SJCRH30 (cell line): ENCODE results near the gene HMGB2. TPM values are rescaled to one million over a fixed set of nuclear protein-coding genes. Genes with fewer than 3 reads are reported as not detected.

Source experiments
- DNase-seq, 2 experiments: peaks; one replicate each; pipeline ENCODE4 v3.0.0-alpha.2; 2015 to 2020
- H3K27ac ChIP-seq: fragments of 250-450 bp; sonication (Bioruptor Pico); 2 replicates; pipeline ENCODE4 v1.5.1; 2020; ENCODE audit warnings: mild to moderate bottlenecking, moderate library complexity
- H3K27me3 ChIP-seq: fragments of 250-450 bp; sonication (Bioruptor Pico); 2 replicates; pipeline ENCODE4 v1.5.1; 2020; ENCODE audit warnings: mild to moderate bottlenecking, moderate library complexity
- H3K36me3 ChIP-seq: fragments of 250-450 bp; sonication (Bioruptor Pico); 2 replicates; pipeline ENCODE4 v1.5.1; 2020; ENCODE audit warnings: mild to moderate bottlenecking, moderate library complexity
- H3K4me1 ChIP-seq: fragments of 250-450 bp; sonication (Bioruptor Pico); 2 replicates; pipeline ENCODE4 v1.5.1; 2020; ENCODE audit warnings: mild to moderate bottlenecking, moderate library complexity
- H3K4me3 ChIP-seq: fragments of 250-450 bp; sonication (Bioruptor Pico); 2 replicates; pipeline ENCODE4 v1.5.1; 2020; ENCODE audit warnings: mild to moderate bottlenecking, moderate library complexity
- H3K9me3 ChIP-seq: fragments of 250-450 bp; sonication (Bioruptor Pico); replicated peaks from 2 replicates; pipeline ENCODE4 v1.5.1; 2020; ENCODE audit warnings: mild to moderate bottlenecking, moderate library complexity
- total RNA-seq: library from RNA; depleted of rRNA; stranded (reverse); fragments of >200 nt; shearing (Covaris generic); gene quantifications from 2 replicates; pipeline ENCODE4 v1.2.3, GENCODE V29; 2014; rRNA removed

The HMGB2 gene
- 281 and 327 TPM in 2 replicates for total RNA-seq

- H3K27me3 ChIP-seq: no peaks in the 10 kb centered on the region; the same call in 1 of the 2 replicates
- H3K4me1 ChIP-seq: peaks cover 6% of the 10 kb centered on the region
- H3K27ac ChIP-seq: peak within 1 kb of the TSS; percentile 99
- H3K36me3 ChIP-seq: peaks cover 42% of the 10 kb centered on the region
- peak within 1 kb of the TSS; percentile 94 for H3K4me3 ChIP-seq
- peak; percentile 98 for DNase-seq
- no peaks in the 10 kb centered on the region for H3K9me3 ChIP-seq
Measured at GRCh38 chr4:173334085-173334890, at the start of gene HMGB2. TSS of gene HMGB2 (minus strand) at chr4:173334358. CDS start at chr4:173333649, 709 bp downstream.

- Histone ChIP-seq H3K9me3 (no peaks in the 10 kb centered on the region), H3K36me3 (peaks cover 2% of the 10 kb centered on the region), H3K4me1 (no peaks in the 10 kb centered on the region), H3K4me3 (no peak overlapping the region), H3K27me3 (no peaks in the 10 kb centered on the region), H3K27ac (no peak overlapping the region)
- no peak for DNase-seq
Measured at GRCh38 chr4:173382349-173382748, 48.2 kb upstream of the HMGB2 start.

- Histone ChIP-seq H3K27ac (no peak overlapping the region), H3K36me3 (peaks cover 2% of the 10 kb centered on the region), H3K27me3 (no peaks in the 10 kb centered on the region), H3K4me1 (no peaks in the 10 kb centered on the region), H3K4me3 (no peak overlapping the region), H3K9me3 (no peaks in the 10 kb centered on the region)
- no peak for DNase-seq
Measured at GRCh38 chr4:173381610-173382009, 47.5 kb upstream of the HMGB2 start.

GRCh38 chr4:173380987-173381386 lies 46.8 kb upstream of the HMGB2 start:
- no peak for DNase-seq
- H3K27me3 ChIP-seq: no peaks in the 10 kb centered on the region
- H3K36me3 ChIP-seq: peaks cover 4% of the 10 kb centered on the region
- H3K4me3 ChIP-seq: no peak overlapping the region
- no peaks in the 10 kb centered on the region for H3K9me3 ChIP-seq
- H3K27ac ChIP-seq: no peak overlapping the region
- H3K4me1 ChIP-seq: no peaks in the 10 kb centered on the region

- Histone ChIP-seq H3K4me1 (no peaks in the 10 kb centered on the region), H3K9me3 (no peaks in the 10 kb centered on the region), H3K27ac (no peak overlapping the region), H3K36me3 (peaks cover 4% of the 10 kb centered on the region), H3K4me3 (no peak overlapping the region), H3K27me3 (no peaks in the 10 kb centered on the region)
- DNase-seq: no peak
Measured at GRCh38 chr4:173379929-173380328, 45.8 kb upstream of the HMGB2 start.

- Histone ChIP-seq H3K36me3 (peaks cover 7% of the 10 kb centered on the region), H3K4me1 (no peaks in the 10 kb centered on the region), H3K4me3 (no peak overlapping the region), H3K27ac (no peak overlapping the region), H3K9me3 (no peaks in the 10 kb centered on the region), H3K27me3 (no peaks in the 10 kb centered on the region)
- no peak for DNase-seq
Measured at GRCh38 chr4:173374588-173374987, 40.4 kb upstream of the HMGB2 start.

GRCh38 chr4:173371292-173372192 lies 37.4 kb upstream of the HMGB2 start:
- Histone ChIP-seq H3K27ac (peak overlapping the region; percentile 68), H3K36me3 (peaks cover 5% of the 10 kb centered on the region; the same call in 1 of the 2 replicates), H3K9me3 (no peaks in the 10 kb centered on the region), H3K27me3 (no peaks in the 10 kb centered on the region), H3K4me1 (no peaks in the 10 kb centered on the region), H3K4me3 (peak overlapping the region; percentile 95)
- peak; percentile 59 to 66 for DNase-seq

GRCh38 chr4:173370477-173371291 lies 36.5 kb upstream of the HMGB2 start, which contains the start of gene SAP30:
TSS of gene SAP30 (plus strand) at chr4:173370954. CDS start at chr4:173371183, 229 bp downstream.
- H3K27ac ChIP-seq: peak within 1 kb of the TSS; percentile 68
- peak within 1 kb of the TSS; percentile 95 for H3K4me3 ChIP-seq
- peak; percentile 94 to 95 for DNase-seq
- H3K27me3 ChIP-seq: no peaks in the 10 kb centered on the region
- H3K36me3 ChIP-seq: peaks cover 3% of the 10 kb centered on the region; the same call in 1 of the 2 replicates
- H3K4me1 ChIP-seq: no peaks in the 10 kb centered on the region
- H3K9me3 ChIP-seq: no peaks in the 10 kb centered on the region

- peaks cover 3% of the 10 kb centered on the region; the same call in 1 of the 2 replicates for H3K36me3 ChIP-seq
- no peak for DNase-seq
- H3K9me3 ChIP-seq: no peaks in the 10 kb centered on the region
- H3K4me3 ChIP-seq: peak overlapping the region; percentile 95
- no peaks in the 10 kb centered on the region for H3K27me3 ChIP-seq
- H3K27ac ChIP-seq: peak overlapping the region; percentile 66
- H3K4me1 ChIP-seq: no peaks in the 10 kb centered on the region
Measured at GRCh38 chr4:173370130-173370476, 35.9 kb upstream of the HMGB2 start.

GRCh38 chr4:173367946-173368345 lies 33.8 kb upstream of the HMGB2 start:
- no peak for DNase-seq
- no peak overlapping the region for H3K4me3 ChIP-seq
- no peaks in the 10 kb centered on the region for H3K27me3 ChIP-seq
- no peaks in the 10 kb centered on the region for H3K4me1 ChIP-seq
- H3K9me3 ChIP-seq: no peaks in the 10 kb centered on the region
- H3K27ac ChIP-seq: no peak overlapping the region
- no peaks in the 10 kb centered on the region for H3K36me3 ChIP-seq

GRCh38 chr4:173367285-173367684 lies 33.1 kb upstream of the HMGB2 start:
- no peaks in the 10 kb centered on the region for H3K4me1 ChIP-seq
- H3K9me3 ChIP-seq: no peaks in the 10 kb centered on the region
- no peaks in the 10 kb centered on the region for H3K36me3 ChIP-seq
- H3K4me3 ChIP-seq: no peak overlapping the region
- DNase-seq: no peak
- H3K27ac ChIP-seq: no peak overlapping the region
- no peaks in the 10 kb centered on the region for H3K27me3 ChIP-seq

GRCh38 chr4:173365359-173365996 lies 31.3 kb upstream of the HMGB2 start:
- no peaks in the 10 kb centered on the region for H3K27me3 ChIP-seq
- no peaks in the 10 kb centered on the region for H3K9me3 ChIP-seq
- no peak overlapping the region for H3K4me3 ChIP-seq
- no peaks in the 10 kb centered on the region for H3K36me3 ChIP-seq
- H3K27ac ChIP-seq: no peak overlapping the region
- DNase-seq: no peak
- H3K4me1 ChIP-seq: no peaks in the 10 kb centered on the region

GRCh38 chr4:173362666-173363065 lies 28.5 kb upstream of the HMGB2 start:
- no peak for DNase-seq
- no peak overlapping the region for H3K4me3 ChIP-seq

More at GRCh38 chr4:173362666-173363065, 28.5 kb upstream of the HMGB2 start:
- H3K27ac ChIP-seq: no peak overlapping the region
- H3K4me1 ChIP-seq: no peaks in the 10 kb centered on the region
- H3K27me3 ChIP-seq: no peaks in the 10 kb centered on the region
- no peaks in the 10 kb centered on the region for H3K9me3 ChIP-seq
- H3K36me3 ChIP-seq: no peaks in the 10 kb centered on the region
